MM.1S (cell line): ENCODE data around the gene TMEFF1.

Experiments used
- CTCF ChIP-seq: fragments of 300-600 bp; sonication (generic); IDR thresholded peaks from 2 replicates; pipeline ENCODE4 v1.5.1; 2016; ENCODE audit warnings: antibody characterized with exemption, low read length, mixed read lengths
- EZH2 ChIP-seq: fragments of 300-600 bp; sonication (generic); optimal IDR thresholded peaks from 2 replicates; pipeline ENCODE3; 2017; ENCODE audit warnings: low read depth, mild to moderate bottlenecking, antibody characterized with exemption, low read length, mixed read lengths
- EZH2phosphoT487 ChIP-seq: fragments of 300-600 bp; sonication (generic); IDR thresholded peaks from 2 replicates; pipeline ENCODE4 v1.6.1; 2018; ENCODE audit warnings: antibody characterized with exemption, low read length

- no peak for TF ChIP-seq CTCF
- no peak for TF ChIP-seq EZH2phosphoT487
- TF ChIP-seq EZH2 = no peak
Measured at GRCh38 chr9:100455470-100455869, 17.5 kb upstream of the TMEFF1 start.
